Sigmoid colon (tissue), 7 donors: ENCODE measurements around the gene PHLDB2. TPM values are rescaled to one million over a fixed set of nuclear protein-coding genes. Genes with fewer than 3 reads are reported as not detected.

Experiments used
- DNase-seq: peaks from one replicate; pipeline ENCODE4 v3.0.0-alpha.2; 2019
- H3K27ac ChIP-seq, 4 donors: fragments of 200-600 bp; sonication (generic); one replicate each; pipeline ENCODE4 v1.5.1; 2016 to 2019; ENCODE audit warnings: mild to moderate bottlenecking in 1 of 4
- H3K27me3 ChIP-seq, 3 donors: fragments of 200-600 bp; sonication (generic); one replicate each; pipeline ENCODE4 v1.5.1; 2019; ENCODE audit warnings: mild to moderate bottlenecking in 1 of 3
- H3K36me3 ChIP-seq, 4 donors: fragments of 200-600 bp; sonication (generic); one replicate each; pipeline ENCODE4 v1.5.1; 2016 to 2019
- H3K4me1 ChIP-seq, 4 donors: fragments of 200-600 bp; sonication (generic); one replicate each; pipeline ENCODE4 v1.5.1; 2017 to 2019
- H3K4me3 ChIP-seq, 4 donors: fragments of 200-600 bp; sonication (generic); one replicate each; pipeline ENCODE4 v1.5.1; 2017 to 2019; ENCODE audit warnings: mild to moderate bottlenecking in 2 of 4, moderate library complexity in 1 of 4
- H3K9me3 ChIP-seq, 4 donors: fragments of 200-600 bp in 3 of 4; sonication (generic) in 3 of 4; one replicate each; pipeline versions ENCODE4 v1.5.1 to v1.6.1; 2013 to 2019
- CTCF ChIP-seq, 4 experiments: fragments of 450-650 bp in 3 of 4; fragments of 200-600 bp in 1 of 4; IDR thresholded peaks; one replicate each; pipeline ENCODE4 v1.5.1; 2016 to 2019; ENCODE audit warnings: antibody characterized with exemption in 4 of 4, mild to moderate bottlenecking in 3 of 4, moderate library complexity in 2 of 4
- EP300 ChIP-seq, 4 donors: sonication (generic); formaldehyde crosslinking; IDR thresholded peaks; one replicate each; pipeline ENCODE4 v1.6.1; 2017; ENCODE audit warnings: antibody characterized with exemption in 4 of 4
- POLR2A ChIP-seq, 2 donors: fragments of 450-650 bp; IDR thresholded peaks; one replicate each; pipeline ENCODE4 v1.6.1; 2016; ENCODE audit warnings: antibody characterized with exemption in 2 of 2, mild to moderate bottlenecking in 2 of 2, moderate library complexity in 2 of 2
- POLR2AphosphoS5 ChIP-seq, 4 donors: sonication (generic); formaldehyde crosslinking; IDR thresholded peaks; one replicate each; pipeline ENCODE4 v1.6.1; 2017; ENCODE audit warnings: antibody characterized with exemption in 4 of 4
- WGBS, 2 donors: extraction: QIAGEN DNeasy Blood & Tissue Kit; methylation state at CpG; one replicate each; pipeline ENCODE4 v1.1.7; 2013; 5-methylcytosine and 5-hydroxymethylcytosine counted together
- intact Hi-C: fragments of 100-400 bp; cut with DNase I; formaldehyde crosslinking; loops from one replicate; pipeline ENCODE4 v1.15.1; 2023
- polyA plus RNA-seq, 3 donors: library from polyadenylated mRNA; stranded (reverse); fragments of 200-250 nt; gene quantifications; one replicate each; pipeline ENCODE4 v1.2.3, GENCODE V29; 2013
- total RNA-seq, 4 donors: library from RNA; depleted of rRNA; stranded (reverse); fragments of >200 nt; gene quantifications; one replicate each; pipeline ENCODE4 v1.1.0, GENCODE V29; 2016
- donor health status: healthy with polysubstance abuse.
- donor health status: Bipolar disorder and iron deficiency.
- donor health status: healthy.

PHLDB2 gene
- total and polyA plus RNA-seq, 7 donors, result 4.4 to 471 (median 120) TPM

- no peaks in the 10 kb centered on the region for H3K9me3 ChIP-seq
- intact Hi-C loops, result no loop called here
- WGBS, 2 donors, result 84 to 88% methylated on average over 2 of the region's 2 CpGs
Observed at GRCh38 chr3:111929484-111929883, 70.4 kb downstream of the PHLDB2 start.

GRCh38 chr3:111932946-111933345 is 73.9 kb downstream of the PHLDB2 start:
- 59 to 60% methylated on average over 3 of the region's 3 CpGs for WGBS, 2 donors
- peak overlapping the region in 2 of 4 donors; percentile 0 for H3K27ac ChIP-seq
- peaks cover 0 to 55% (median 29%) of the 10 kb centered on the region in 4 donors for H3K4me1 ChIP-seq
- intact Hi-C loops, result no loop called here
- H3K9me3 ChIP-seq, result no peaks in the 10 kb centered on the region
- DNase-seq, result no peak
- H3K4me3 ChIP-seq, result no peak overlapping the region
- peaks cover 0 to 32% (median 0%) of the 10 kb centered on the region in 4 donors for H3K36me3 ChIP-seq
- TF ChIP-seq POLR2A (IDR thresholded peaks at IDR 0.05) (no peak), CTCF (IDR thresholded peaks at IDR 0.05) (no peak), EP300 (IDR thresholded peaks at IDR 0.05) (no peak), POLR2AphosphoS5 (IDR thresholded peaks at IDR 0.05) (no peak)
- no peaks in the 10 kb centered on the region for H3K27me3 ChIP-seq

More at GRCh38 chr3:111929484-111929883, 70.4 kb downstream of the PHLDB2 start:
- Histone ChIP-seq H3K4me1 (peaks cover 0 to 54% (median 21%) of the 10 kb centered on the region in 4 donors), H3K27me3 (no peaks in the 10 kb centered on the region), H3K27ac (no peak overlapping the region), H3K36me3 (peaks cover 0 to 37% (median 0%) of the 10 kb centered on the region in 4 donors), H3K4me3 (no peak overlapping the region)
- TF ChIP-seq POLR2A (IDR thresholded peaks at IDR 0.05) (no peak), EP300 (IDR thresholded peaks at IDR 0.05) (no peak), POLR2AphosphoS5 (IDR thresholded peaks at IDR 0.05) (no peak)
- DNase-seq, result no peak

GRCh38 chr3:111936191-111936841 is 77.3 kb downstream of the PHLDB2 start:
- intact Hi-C loops, result no loop called here

GRCh38 chr3:111936967-111937366 is 77.9 kb downstream of the PHLDB2 start:
- Histone ChIP-seq H3K9me3 (no peaks in the 10 kb centered on the region), H3K4me3 (no peak overlapping the region), H3K27me3 (no peaks in the 10 kb centered on the region), H3K36me3 (peaks cover 14 to 67% (median 25%) of the 10 kb centered on the region in 4 donors), H3K27ac (peak overlapping the region in 1 of 4 donors; percentile 16), H3K4me1 (peaks cover 0 to 44% (median 29%) of the 10 kb centered on the region in 4 donors)
- DNase-seq, result no peak
- 77 to 86% methylated on average over 1 of the region's 1 CpG for WGBS, 2 donors
- TF ChIP-seq POLR2A (IDR thresholded peaks at IDR 0.05) (no peak), EP300 (IDR thresholded peaks at IDR 0.05) (no peak), CTCF (IDR thresholded peaks at IDR 0.05) (no peak), POLR2AphosphoS5 (IDR thresholded peaks at IDR 0.05) (no peak)
- intact Hi-C loops, result no loop called here

More at GRCh38 chr3:111936191-111936841, 77.3 kb downstream of the PHLDB2 start:
- Histone ChIP-seq H3K27me3 (no peaks in the 10 kb centered on the region), H3K4me3 (no peak overlapping the region), H3K9me3 (no peaks in the 10 kb centered on the region), H3K4me1 (peaks cover 0 to 50% (median 30%) of the 10 kb centered on the region in 4 donors), H3K27ac (peak overlapping the region in 2 of 4 donors; percentile 7 to 16), H3K36me3 (peaks cover 9 to 64% (median 21%) of the 10 kb centered on the region in 4 donors)
- DNase-seq, result no peak
- TF ChIP-seq CTCF (IDR thresholded peaks at IDR 0.05), result no peak
- TF ChIP-seq POLR2AphosphoS5 (IDR thresholded peaks at IDR 0.05), result no peak
- TF ChIP-seq EP300 (IDR thresholded peaks at IDR 0.05), result no peak
- TF ChIP-seq POLR2A (IDR thresholded peaks at IDR 0.05), result no peak

DNA sequence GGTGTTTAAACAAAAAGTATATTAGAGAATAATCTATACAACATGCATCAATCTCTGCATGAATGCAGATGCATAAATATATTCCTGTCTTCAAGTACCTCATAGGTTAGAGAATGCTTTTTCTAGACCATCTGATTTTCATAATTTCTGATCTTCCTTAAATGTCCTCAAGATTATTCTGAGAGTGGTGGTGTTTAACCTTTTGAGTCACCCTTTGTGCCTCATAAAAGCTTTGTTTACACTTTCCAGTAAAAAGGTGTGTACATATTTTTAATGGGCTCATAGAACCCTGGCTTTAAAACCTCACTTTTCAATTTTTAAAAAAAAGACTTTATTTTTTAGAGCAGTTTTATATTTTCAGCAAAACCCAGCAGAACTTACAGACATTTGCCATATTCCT is 78.8 kb downstream of the PHLDB2 start:
- H3K27ac ChIP-seq, result no peak overlapping the region
- H3K36me3 ChIP-seq, result peaks cover 14 to 68% (median 30%) of the 10 kb centered on the region in 4 donors
- DNase-seq, result no peak
- intact Hi-C loops, result no loop called here
- no peaks in the 10 kb centered on the region for H3K27me3 ChIP-seq
- H3K4me3 ChIP-seq, result no peak overlapping the region
- H3K9me3 ChIP-seq, result no peaks in the 10 kb centered on the region
- H3K4me1 ChIP-seq, result peaks cover 0 to 35% (median 23%) of the 10 kb centered on the region in 4 donors
- TF ChIP-seq EP300 (IDR thresholded peaks at IDR 0.05), result no peak
- no peak for TF ChIP-seq POLR2AphosphoS5 (IDR thresholded peaks at IDR 0.05)
- TF ChIP-seq POLR2A (IDR thresholded peaks at IDR 0.05), result no peak
- TF ChIP-seq CTCF (IDR thresholded peaks at IDR 0.05), result no peak
